OCI-LY7 (cell line): ENCODE data around the gene OSCP1. TPM values are rescaled to one million over a fixed set of nuclear protein-coding genes. Genes with fewer than 3 reads are reported as not detected.

Experiments used
- BruUV-seq: library from RNA; stranded (reverse); fragments of 400-500 nt; replicated peaks from 2 replicates; lab custom pipeline; 2021; lab: Mats Ljungman, UMichigan
- CTCF ChIA-PET: fragments of 300-600 bp; sonication (Branson Sonifier 250); formaldehyde crosslinking; loops from one replicate; lab custom pipeline; 2022; ENCODE audit warnings: antibody characterized with exemption; ENCODE audit not compliant: unreplicated experiment; lab: Charles Lee
- POLR2A ChIA-PET: fragments of 300-600 bp; sonication (Branson Sonifier 250); formaldehyde crosslinking; loops from one replicate; lab custom pipeline; 2022; ENCODE audit warnings: antibody characterized with exemption; lab: Charles Lee
- DNase-seq: peaks from one replicate; pipeline ENCODE4 v3.0.0-alpha.2; 2015; ENCODE audit warnings: low spot score
- H2AFZ ChIP-seq: fragments of 200-600 bp; sonication (generic), shearing (Covaris generic); 2 replicates; pipeline ENCODE4 v1.6.1; 2014; ENCODE audit warnings: mild to moderate bottlenecking, antibody characterized with exemption, low read length, moderate library complexity
- H3K27ac ChIP-seq: fragments of 200-600 bp; sonication (generic); 2 replicates; pipeline ENCODE4 v1.5.1; 2014; ENCODE audit warnings: mixed run types, low read depth, mild to moderate bottlenecking, moderate library complexity, low read length, inconsistent platforms; ENCODE audit not compliant: poor library complexity, severe bottlenecking
- H3K36me3 ChIP-seq: fragments of 200-600 bp; sonication (generic); 2 replicates; pipeline ENCODE4 v1.6.1; 2014; ENCODE audit warnings: mild to moderate bottlenecking, antibody characterized with exemption, low read length, moderate library complexity, mixed read lengths; ENCODE audit not compliant: insufficient read depth
- H3K4me1 ChIP-seq: fragments of 200-600 bp; sonication (generic); 2 replicates; pipeline ENCODE4 v1.5.1; 2014; ENCODE audit warnings: mild to moderate bottlenecking, low read length; ENCODE audit not compliant: insufficient read depth, poor library complexity, severe bottlenecking
- H3K4me2 ChIP-seq: fragments of 200-600 bp; sonication (generic); 2 replicates; pipeline ENCODE4 v1.6.1; 2014; ENCODE audit warnings: mild to moderate bottlenecking, low read length
- H3K4me3 ChIP-seq: fragments of 200-600 bp; sonication (generic); 2 replicates; pipeline ENCODE4 v1.5.1; 2014; ENCODE audit warnings: mild to moderate bottlenecking, low read depth, low read length; ENCODE audit not compliant: poor library complexity, severe bottlenecking
- H3K79me2 ChIP-seq: fragments of 200-600 bp; sonication (generic); 2 replicates; pipeline ENCODE4 v1.6.1; 2016; ENCODE audit warnings: low read depth, mild to moderate bottlenecking, low read length, moderate library complexity, mixed read lengths; ENCODE audit not compliant: insufficient read depth
- H3K9me2 ChIP-seq: fragments of 200-600 bp; sonication (generic); 2 replicates; pipeline ENCODE4 v1.6.1; 2016; ENCODE audit warnings: mild to moderate bottlenecking, low read length, mixed read lengths; ENCODE audit not compliant: insufficient read depth
- H3K9me3 ChIP-seq: fragments of 200-600 bp; sonication (generic); 2 replicates; pipeline ENCODE4 v1.6.1; 2014; ENCODE audit warnings: mild to moderate bottlenecking, mixed run types, low read length, mixed read lengths
- H4K20me1 ChIP-seq: fragments of 200-600 bp; sonication (generic); 2 replicates; pipeline ENCODE4 v1.6.1; 2014; ENCODE audit warnings: mild to moderate bottlenecking, antibody characterized with exemption, low read length, moderate library complexity, mixed read lengths; ENCODE audit not compliant: insufficient read depth
- CTCF ChIP-seq: fragments of 200-600 bp; sonication (generic); conservative IDR thresholded peaks from 2 replicates; pipeline ENCODE4 v1.5.1; 2014; ENCODE audit warnings: mild to moderate bottlenecking, antibody characterized with exemption, low read length, moderate library complexity, mixed read lengths
- EZH2phosphoT487 ChIP-seq: fragments of 200-600 bp; sonication (generic); IDR thresholded peaks from 2 replicates; pipeline ENCODE4 v1.6.1; 2018; ENCODE audit warnings: low read depth, borderline replicate concordance, mild to moderate bottlenecking, mixed run types, antibody characterized with exemption, low read length, moderate library complexity, mixed read lengths
- intact Hi-C: fragments of 100-400 bp; cut with micrococcal nuclease; formaldehyde crosslinking; loops from one replicate; pipeline ENCODE4 v1.10.0; 2022; ENCODE audit not compliant: unreplicated experiment
- total RNA-seq, 2 experiments: library from RNA; depleted of rRNA in 1 of 2; stranded (reverse); fragments of >200 nt in 1 of 2; shearing (Covaris generic) in 1 of 2; gene quantifications; 2 replicates each; pipeline ENCODE4 v1.2.3, GENCODE V29; 2014 to 2022

Gene OSCP1
- total RNA-seq, 2 experiments from 2014 or later, result 0.82 to 3.5 TPM

DNA sequence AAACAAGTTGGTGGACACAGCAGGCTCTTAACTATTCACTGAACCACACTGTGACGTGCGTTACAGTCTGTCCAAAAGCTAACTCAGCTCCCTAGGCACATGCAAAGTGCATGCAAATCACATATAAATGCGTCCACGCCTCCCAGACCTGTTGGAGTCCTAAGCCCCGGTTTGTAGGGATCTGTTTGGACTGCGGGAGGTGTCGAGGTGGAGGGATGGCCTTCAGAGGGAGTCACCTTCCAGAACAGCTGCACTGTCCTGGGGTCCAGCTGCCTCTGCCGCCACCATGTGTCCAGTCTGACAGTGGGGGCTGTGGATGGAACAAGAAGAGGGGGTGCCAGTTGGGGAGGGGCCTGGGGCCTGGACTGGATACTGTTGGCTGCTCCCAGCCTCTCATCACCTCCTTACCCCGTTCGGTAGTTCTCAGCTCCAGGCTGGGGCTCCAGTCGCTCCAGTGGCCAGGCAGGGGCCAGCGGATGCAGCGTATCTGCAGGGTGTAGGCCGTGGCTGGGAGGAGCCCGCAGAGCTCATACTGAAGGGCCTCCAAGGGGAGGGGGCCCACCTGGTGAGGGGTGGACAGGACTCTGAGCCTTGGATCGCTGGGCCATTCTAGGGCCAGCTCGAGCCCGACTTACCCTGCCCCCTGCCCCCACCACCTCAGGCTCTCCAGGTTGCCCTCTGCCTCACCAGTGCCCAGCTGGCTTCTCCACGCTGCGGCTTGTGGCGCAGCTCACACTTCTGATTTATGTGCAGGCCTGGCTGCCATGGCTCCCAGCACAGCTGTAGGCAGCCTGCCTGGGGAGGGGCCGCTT, 21.8 kb upstream of the OSCP1 start:
- Histone ChIP-seq H3K27ac (no peak overlapping the region), H3K79me2 (no peaks in the 10 kb centered on the region), H2AFZ (no peak overlapping the region), H3K4me3 (no peak overlapping the region), H3K4me1 (peaks cover 4% of the 10 kb centered on the region), H3K9me2 (no peaks in the 10 kb centered on the region), H4K20me1 (no peaks in the 10 kb centered on the region), H3K9me3 (no peaks in the 10 kb centered on the region), H3K36me3 (no peaks in the 10 kb centered on the region), H3K4me2 (no peak overlapping the region)
- DNase-seq, result no peak
- CTCF ChIA-PET, result no interaction called here
- POLR2A ChIA-PET, result no interaction called here
- intact Hi-C loops, result no loop called here
- no TSS peak for BruUV-seq
- no peak for TF ChIP-seq CTCF
- TF ChIP-seq EZH2phosphoT487, result no peak

DNA sequence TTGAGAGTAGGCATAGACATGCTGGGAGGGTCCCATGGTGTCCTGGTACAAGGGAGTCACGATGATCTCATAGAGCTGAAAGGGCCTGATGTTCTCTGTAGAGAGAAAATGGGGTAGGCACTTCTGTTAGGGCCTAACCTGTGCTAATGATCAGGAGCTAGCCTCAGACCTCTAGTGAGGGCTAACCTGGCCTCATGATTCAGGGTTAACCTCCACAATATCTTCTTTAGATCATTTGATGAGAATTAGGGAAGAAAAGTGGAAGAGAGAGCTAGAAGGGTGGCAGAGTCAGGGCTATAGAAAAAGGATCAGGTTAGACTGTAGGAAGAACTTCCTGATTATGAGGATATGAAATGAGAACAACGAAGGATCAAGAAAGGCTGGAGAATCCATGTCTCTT, 18.9 kb upstream of the OSCP1 start:
- no peaks in the 10 kb centered on the region for H3K36me3 ChIP-seq
- H3K4me2 ChIP-seq, result no peak overlapping the region
- intact Hi-C loops, result no loop called here
- DNase-seq, result no peak
- no peak overlapping the region for H2AFZ ChIP-seq
- CTCF ChIA-PET, result no interaction called here
- no peaks in the 10 kb centered on the region for H3K9me2 ChIP-seq
- H3K9me3 ChIP-seq, result no peaks in the 10 kb centered on the region
- no peak for TF ChIP-seq EZH2phosphoT487
- no peak for TF ChIP-seq CTCF
- H3K4me1 ChIP-seq, result peaks cover 16% of the 10 kb centered on the region
- POLR2A ChIA-PET, result interaction anchor here (0.5 kb wide), 1 partner anchor 715 kb away, joined by 3 read pairs; no protein-coding TSS in a partner anchor
- H4K20me1 ChIP-seq, result no peaks in the 10 kb centered on the region
- no TSS peak for BruUV-seq
- no peak overlapping the region for H3K27ac ChIP-seq
- no peaks in the 10 kb centered on the region for H3K79me2 ChIP-seq
- H3K4me3 ChIP-seq, result no peak overlapping the region
